ENCODE data around the gene PRRC2B.
A peak's percentile ranks its signal among the peaks of the same experiment; 100 is the strongest.

Gene PRRC2B

DNA sequence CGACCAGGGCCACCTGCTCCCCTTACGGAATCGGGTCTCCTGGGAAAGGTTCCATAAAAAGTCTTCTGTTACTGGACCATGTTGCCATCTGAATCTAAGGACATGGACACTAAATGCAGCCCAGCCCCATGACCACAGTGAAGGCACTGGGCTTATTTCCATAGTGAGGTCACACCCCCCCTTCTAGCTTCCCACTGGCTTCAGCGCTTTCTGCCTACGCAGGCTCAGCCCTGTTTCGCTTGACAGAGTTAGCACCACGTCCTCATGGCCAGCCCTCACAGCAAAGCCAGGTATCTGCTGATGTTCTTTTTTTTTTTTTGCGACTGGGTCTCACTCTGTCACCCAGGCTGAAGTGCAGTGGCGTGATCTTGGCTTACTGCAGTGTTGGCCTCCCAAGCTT, 123.0 kb downstream of the PRRC2B start:
- DNase-seq (ENCODE audit: low read depth, low spot score) = no peak

GRCh38 chr9:131517761-131518190, 123.9 kb downstream of the PRRC2B start:
- DNase-seq (ENCODE audit: low read depth, low spot score) = no peak

DNA sequence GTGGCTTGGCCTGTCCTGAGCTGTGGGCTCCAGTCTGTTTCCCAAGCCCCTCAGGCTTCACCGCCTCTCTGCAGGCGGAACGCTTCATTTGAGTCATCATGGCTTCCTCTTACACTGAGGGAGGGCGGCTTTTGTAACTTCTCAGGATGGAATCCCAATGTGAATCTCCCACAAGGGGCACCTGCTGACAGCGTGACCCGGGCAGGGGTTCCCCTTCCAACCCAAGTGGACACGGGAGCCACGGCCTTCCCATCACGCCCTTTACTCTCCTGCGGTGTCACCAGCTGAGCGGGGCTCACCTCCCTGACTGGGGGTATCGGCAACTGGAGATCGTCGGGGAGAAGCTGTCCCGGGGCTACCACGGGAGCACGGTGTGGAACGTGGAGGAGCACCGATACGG, 124.7 kb downstream of the PRRC2B start:
- no peak for DNase-seq (ENCODE audit: low read depth, low spot score)

DNA sequence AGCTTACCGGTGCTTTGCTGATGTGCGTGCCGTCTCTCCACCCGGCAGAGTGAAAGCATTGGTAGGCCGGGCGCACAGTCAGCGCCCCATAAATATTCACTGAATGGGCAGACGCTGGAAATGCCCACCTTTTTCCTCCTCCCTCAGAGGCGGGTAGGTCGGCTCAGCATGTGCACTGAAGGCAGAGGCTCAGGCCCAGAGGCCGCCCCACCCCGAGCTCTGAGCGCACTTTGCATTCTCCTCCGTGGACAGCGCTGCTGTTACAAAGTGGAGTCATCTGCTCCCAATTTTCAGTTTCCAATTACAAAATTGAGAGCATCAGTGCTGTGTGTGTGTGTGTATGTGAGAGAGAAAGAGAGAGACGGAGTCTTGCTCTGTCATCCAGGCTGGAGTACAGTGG, 126.6 kb downstream of the PRRC2B start:
- DNase-seq (ENCODE audit: low read depth, low spot score) = no peak

DNA sequence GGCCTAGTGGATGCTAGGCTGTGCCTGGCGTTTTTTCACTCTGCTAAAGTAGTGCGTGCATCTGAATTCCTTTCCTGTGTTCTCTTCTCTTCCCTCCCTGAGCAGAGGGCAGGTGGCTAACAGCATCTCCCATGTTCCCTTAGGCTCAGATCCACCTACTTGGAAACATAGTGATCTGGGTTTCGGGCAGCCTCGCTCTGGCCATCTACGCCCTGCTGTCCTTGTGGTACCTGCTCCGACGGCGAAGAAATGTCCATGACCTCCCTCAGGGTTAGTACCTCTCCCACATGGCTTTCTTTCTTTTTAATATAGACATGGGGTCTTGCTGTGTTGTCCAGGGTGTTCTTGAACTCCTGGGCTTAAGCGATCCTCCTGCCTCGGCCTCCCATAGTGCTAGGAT, 127.3 kb downstream of the PRRC2B start:
- DNase-seq (ENCODE audit: low read depth, low spot score) = no peak

DNA sequence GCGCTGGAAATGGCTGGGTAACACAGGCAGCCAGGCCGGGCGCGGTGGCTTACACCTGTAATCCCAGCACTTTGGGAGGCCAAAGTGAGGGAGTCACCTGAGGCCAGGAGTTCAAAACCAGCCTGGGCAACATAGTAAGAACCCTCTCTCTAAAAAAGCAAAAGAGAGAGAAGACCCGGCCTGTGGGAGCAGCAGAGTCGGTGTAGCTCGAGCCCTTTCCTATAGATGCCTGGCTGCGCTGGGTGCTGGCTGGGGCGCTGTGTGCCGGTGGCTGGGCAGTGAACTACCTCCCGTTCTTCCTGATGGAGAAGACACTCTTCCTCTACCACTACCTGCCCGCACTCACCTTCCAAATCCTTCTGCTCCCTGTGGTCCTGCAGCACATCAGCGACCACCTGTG, 127.9 kb downstream of the PRRC2B start:
- DNase-seq (ENCODE audit: low read depth, low spot score) = no peak

- DNase-seq (ENCODE audit: low read depth, low spot score) = no peak
Measured at GRCh38 chr9:131522257-131523085, 128.6 kb downstream of the PRRC2B start.

- no peak for DNase-seq (ENCODE audit: low read depth, low spot score)
Measured at GRCh38 chr9:131523086-131523388, 129.2 kb downstream of the PRRC2B start.

GRCh38 chr9:131523451-131524435, 129.9 kb downstream of the PRRC2B start:
- DNase-seq (ENCODE audit: low read depth, low spot score) = no peak

DNA sequence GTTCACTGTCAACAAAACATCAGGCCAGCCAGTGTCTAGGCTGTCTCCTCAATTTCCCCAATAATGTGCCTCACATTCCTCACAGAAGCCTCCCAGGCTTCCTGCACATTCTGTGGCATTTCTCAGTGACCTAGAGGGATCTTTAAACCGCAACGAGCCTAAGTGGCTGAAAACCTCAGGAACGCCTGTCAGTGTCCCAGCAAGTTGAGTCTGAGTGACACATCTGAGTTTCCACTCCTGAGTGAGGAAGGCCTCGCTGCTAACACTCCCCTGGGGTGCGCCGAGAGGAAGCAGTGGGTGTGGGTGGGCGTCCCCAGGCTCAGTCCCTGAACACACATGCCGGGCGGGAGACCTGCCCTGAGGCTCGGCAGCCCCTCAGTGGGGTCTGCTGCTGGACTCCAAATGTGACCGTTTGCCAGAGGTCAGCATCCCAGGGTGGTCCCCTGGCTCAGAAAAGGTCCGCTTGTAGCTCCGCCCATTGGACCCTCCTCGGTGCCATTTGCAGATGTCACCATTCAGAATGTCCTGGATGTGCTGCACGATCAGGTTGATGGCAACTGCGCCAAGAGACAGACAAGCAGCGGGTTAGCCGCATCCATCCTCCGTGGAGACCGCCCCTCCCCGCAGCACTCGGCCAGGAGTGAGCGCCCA, 130.9 kb downstream of the PRRC2B start:
- DNase-seq (ENCODE audit: low read depth, low spot score) = no peak

- no peak for DNase-seq (ENCODE audit: low read depth, low spot score)
Measured at GRCh38 chr9:131525643-131526565, 132.0 kb downstream of the PRRC2B start.

DNA sequence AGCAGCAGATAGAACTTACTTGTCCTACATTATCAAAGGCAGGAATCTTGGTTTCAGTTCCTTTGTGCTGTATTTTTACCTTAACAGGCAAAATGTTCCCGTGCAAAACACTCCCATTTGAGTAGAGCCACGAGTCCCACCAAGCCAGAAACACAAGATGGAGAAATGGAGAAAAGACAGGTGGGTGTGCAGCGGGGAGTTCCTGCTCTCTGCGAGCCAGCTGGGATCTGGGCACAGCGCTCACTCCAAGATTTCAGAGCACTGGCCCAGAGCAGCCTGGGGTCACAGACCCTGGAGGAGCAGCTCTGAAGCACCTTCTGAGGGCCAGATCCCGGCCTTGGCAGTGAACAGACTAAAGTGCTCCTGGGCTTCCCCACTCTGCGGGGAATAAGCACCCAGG, 134.3 kb downstream of the PRRC2B start:
- DNase-seq (ENCODE audit: low read depth, low spot score) = no peak

- no peak for DNase-seq (ENCODE audit: low read depth, low spot score)
Measured at GRCh38 chr9:131528886-131529505, 135.1 kb downstream of the PRRC2B start.

GRCh38 chr9:131529597-131530545, 136.0 kb downstream of the PRRC2B start:
- no peak for DNase-seq (ENCODE audit: low read depth, low spot score)

DNA sequence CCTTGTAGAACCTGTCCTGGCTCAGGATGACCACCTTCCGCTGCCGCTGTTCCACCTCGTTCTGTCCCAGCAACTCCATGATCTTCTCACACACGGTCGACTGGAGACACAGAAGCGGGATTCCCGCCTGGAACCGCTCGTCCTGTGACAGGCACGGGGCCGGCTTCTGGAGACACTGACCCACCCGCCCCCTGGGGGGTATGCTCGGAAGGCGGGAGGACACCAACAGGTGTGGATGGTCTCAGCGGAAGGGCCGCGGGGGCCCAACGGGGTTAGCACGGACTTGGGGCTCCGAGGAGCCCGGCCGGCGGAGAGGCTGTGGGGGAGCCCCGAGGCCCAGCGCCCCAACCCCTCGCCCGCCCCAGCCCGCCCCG, 136.6 kb downstream of the PRRC2B start:
- DNase-seq (ENCODE audit: low read depth, low spot score) = peak; percentile 57

GRCh38 chr9:131530920-131531832, 137.3 kb downstream of the PRRC2B start, which contains the start of gene UCK1:
UCK1 (minus strand) TSS chr9:131531263; CDS start chr9:131531174, 89 bp downstream.
- DNase-seq (ENCODE audit: low read depth, low spot score) = peak; percentile 91

DNA sequence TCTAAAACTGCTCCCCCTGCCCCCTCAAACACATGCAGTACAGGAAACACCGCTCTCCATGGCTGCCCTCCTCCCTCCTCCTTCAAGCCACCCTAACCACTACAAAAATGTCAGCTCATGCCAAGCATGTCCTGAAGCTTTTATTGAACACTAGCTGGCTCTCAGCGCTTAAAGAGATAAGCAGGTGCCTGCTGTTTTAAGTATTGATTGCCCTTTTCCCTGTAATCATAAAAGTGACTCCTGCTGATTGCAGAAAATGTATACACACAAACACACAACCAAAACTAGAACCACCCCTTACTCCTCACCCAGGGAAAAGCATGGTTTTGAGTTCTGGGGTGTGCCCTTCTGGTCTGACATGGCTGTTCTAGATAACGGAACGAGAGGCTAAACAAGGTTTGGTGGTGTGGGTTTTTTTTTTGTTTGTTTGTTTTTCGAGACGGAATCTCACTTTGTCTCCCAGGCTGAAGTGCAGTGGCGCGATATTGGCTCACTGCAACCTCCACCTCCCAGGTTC, 140.9 kb downstream of the PRRC2B start:
- DNase-seq (ENCODE audit: low read depth, low spot score) = no peak

- no peak for DNase-seq (ENCODE audit: low read depth, low spot score)
Measured at GRCh38 chr9:131537946-131538345, 144.1 kb downstream of the PRRC2B start.
